ENCODE data around the gene FLYWCH1. TPM values are rescaled to one million over a fixed set of nuclear protein-coding genes. Genes with fewer than 3 reads are reported as not detected.

Gene FLYWCH1
- total RNA-seq, 6 experiments from 2014 or later = 30.3 to 34.9 (median 33.7) TPM

GRCh38 chr16:2882650-2883457 is 28.9 kb upstream of the FLYWCH1 start, which contains the start of gene FLYWCH2:
TSS of gene FLYWCH2 (plus strand) at chr16:2883215. CDS start at chr16:2896450, 13,235 bp downstream.
- H3K4me3 Mint-ChIP-seq = peak within 1 kb of the TSS; percentile 95
- H3K9me3 Mint-ChIP-seq = no peaks in the 10 kb centered on the region
- peak; percentile 44 for TF ChIP-seq CTCF (IDR thresholded peaks at IDR 0.05)
- peak within 1 kb of the TSS; percentile 98 for H3K27ac Mint-ChIP-seq
- peaks cover 15% of the 10 kb centered on the region for H3K4me1 Mint-ChIP-seq (ENCODE audit: low read depth)
- H3K27me3 Mint-ChIP-seq (ENCODE audit: insufficient read depth) = peaks cover 4% of the 10 kb centered on the region
- DNase-seq = peak; percentile 99
- no peaks in the 10 kb centered on the region; the same call in 1 of the 2 replicates for H3K36me3 Mint-ChIP-seq (ENCODE audit: low read depth)

DNA sequence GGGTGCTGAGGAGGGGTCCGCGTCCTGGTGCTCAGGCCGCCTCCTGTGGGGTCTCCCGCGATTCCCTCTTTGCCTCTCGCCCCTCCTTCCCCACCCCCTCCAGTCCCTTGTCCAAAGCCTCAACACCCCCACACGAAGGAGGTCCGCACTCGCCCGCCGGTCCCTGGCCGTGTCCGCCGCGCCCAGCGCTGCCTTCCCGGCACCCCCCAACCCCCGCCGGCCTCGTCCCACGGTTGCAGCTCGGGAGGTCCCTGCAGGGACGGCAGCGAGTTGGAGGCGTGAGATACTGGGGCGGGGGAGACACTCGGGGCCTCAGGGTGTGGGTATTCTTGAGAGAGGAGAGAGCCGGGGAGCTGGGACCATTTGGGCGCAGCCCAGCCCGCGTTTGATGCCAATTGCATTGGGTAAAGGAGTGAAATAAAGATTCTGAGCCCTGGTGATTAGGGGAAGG is 28.2 kb upstream of the FLYWCH1 start:
- Mint-ChIP-seq H3K27ac (peak overlapping the region; percentile 90), H3K27me3 (ENCODE audit: insufficient read depth) (peaks cover 4% of the 10 kb centered on the region), H3K36me3 (ENCODE audit: low read depth) (no peaks in the 10 kb centered on the region; the same call in 1 of the 2 replicates), H3K4me1 (ENCODE audit: low read depth) (peaks cover 15% of the 10 kb centered on the region), H3K9me3 (no peaks in the 10 kb centered on the region), H3K4me3 (peak overlapping the region; percentile 95)
- DNase-seq = no peak
- no peak for TF ChIP-seq CTCF (IDR thresholded peaks at IDR 0.05)

DNA sequence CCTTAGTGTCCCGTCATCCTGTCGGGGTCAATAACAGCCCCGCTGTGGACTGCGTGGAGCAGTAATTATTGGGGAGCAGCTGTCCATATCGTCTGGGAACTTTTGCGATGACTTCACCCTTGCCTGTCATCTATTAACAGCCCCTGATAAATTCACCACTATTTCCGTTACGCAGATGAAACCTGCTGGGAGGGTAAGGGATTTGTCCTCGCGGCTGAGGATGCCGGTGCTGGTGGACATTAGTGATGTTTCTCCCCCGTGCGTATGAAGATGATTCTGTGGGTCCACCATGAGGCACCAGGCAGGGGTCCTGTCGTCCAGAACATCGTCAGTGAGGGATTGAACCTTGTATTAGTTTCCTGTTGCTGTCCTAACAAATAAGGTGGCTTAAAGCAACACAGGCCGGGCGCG is 27.7 kb upstream of the FLYWCH1 start:
- Mint-ChIP-seq H3K36me3 (ENCODE audit: low read depth) (no peaks in the 10 kb centered on the region; the same call in 1 of the 2 replicates), H3K4me3 (peak overlapping the region; percentile 95), H3K9me3 (no peaks in the 10 kb centered on the region), H3K27ac (peak overlapping the region; percentile 90), H3K4me1 (ENCODE audit: low read depth) (peaks cover 15% of the 10 kb centered on the region), H3K27me3 (ENCODE audit: insufficient read depth) (peaks cover 4% of the 10 kb centered on the region; the same call in 1 of the 2 replicates)
- no peak for DNase-seq
- TF ChIP-seq CTCF (IDR thresholded peaks at IDR 0.05) = no peak

DNA sequence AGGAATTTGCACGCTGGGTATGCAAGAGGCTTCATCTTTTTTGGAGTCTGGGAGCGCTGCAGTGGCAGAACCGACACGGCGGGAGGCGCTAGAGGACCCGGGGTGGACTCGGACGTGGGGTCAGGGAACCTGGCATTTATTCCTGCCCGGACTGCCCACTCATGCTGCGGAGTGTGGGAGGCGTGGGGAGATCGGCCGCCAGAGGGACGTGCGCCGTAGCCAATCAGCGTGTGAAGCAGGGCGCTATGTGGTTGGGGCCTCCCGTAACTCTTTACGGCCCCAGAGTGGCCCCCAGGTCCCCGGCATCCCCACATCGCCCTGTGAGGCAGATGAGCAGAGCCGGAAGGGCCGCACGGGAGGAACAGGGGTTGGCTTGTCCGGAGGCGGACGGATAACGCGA is 17.5 kb upstream of the FLYWCH1 start:
- Mint-ChIP-seq H3K27ac (no peak overlapping the region), H3K4me1 (ENCODE audit: low read depth) (peaks cover 5% of the 10 kb centered on the region), H3K27me3 (ENCODE audit: insufficient read depth) (peaks cover 1% of the 10 kb centered on the region; the same call in 1 of the 2 replicates)

GRCh38 chr16:2895813-2896212 is 15.9 kb upstream of the FLYWCH1 start:
- TF ChIP-seq CTCF (IDR thresholded peaks at IDR 0.05) = no peak
- H3K27ac Mint-ChIP-seq = no peak overlapping the region; the same call in 1 of the 2 replicates
- DNase-seq = no peak

More for the DNA sequence above, 17.5 kb upstream of the FLYWCH1 start:
- TF ChIP-seq CTCF (IDR thresholded peaks at IDR 0.05) = 0 out of 2 replicates have a peak, but pooled peaks have one; percentile 28
- no peak for DNase-seq
- H3K4me3 Mint-ChIP-seq = no peak overlapping the region
- no peaks in the 10 kb centered on the region for H3K36me3 Mint-ChIP-seq (ENCODE audit: low read depth)
- no peaks in the 10 kb centered on the region for H3K9me3 Mint-ChIP-seq

More at GRCh38 chr16:2895813-2896212, 15.9 kb upstream of the FLYWCH1 start:
- Mint-ChIP-seq H3K27me3 (ENCODE audit: insufficient read depth) (no peaks in the 10 kb centered on the region), H3K9me3 (no peaks in the 10 kb centered on the region), H3K4me1 (ENCODE audit: low read depth) (peaks cover 1% of the 10 kb centered on the region), H3K4me3 (no peak overlapping the region), H3K36me3 (ENCODE audit: low read depth) (no peaks in the 10 kb centered on the region)

All from HFFc6 (cell line).